ENCODE data around the gene F11.
"Not testable (repeated sequence)": the region's sequence is repeated elsewhere in the genome, so short reads cannot be mapped to it uniquely, and the experiment has no call there.

The F11 gene

GRCh38 chr4:186300659-186301390 is 34.8 kb downstream of the F11 start:
- Histone ChIP-seq H3K4me1 (ENCODE audit: control insufficient read depth, insufficient read depth, low read length, unreplicated experiment) (no peaks in the 10 kb centered on the region), H2AFZ (ENCODE audit: low read length, unreplicated experiment) (no peak overlapping the region), H3K4me3 (ENCODE audit: low read depth, low read length) (no peak overlapping the region)

DNA sequence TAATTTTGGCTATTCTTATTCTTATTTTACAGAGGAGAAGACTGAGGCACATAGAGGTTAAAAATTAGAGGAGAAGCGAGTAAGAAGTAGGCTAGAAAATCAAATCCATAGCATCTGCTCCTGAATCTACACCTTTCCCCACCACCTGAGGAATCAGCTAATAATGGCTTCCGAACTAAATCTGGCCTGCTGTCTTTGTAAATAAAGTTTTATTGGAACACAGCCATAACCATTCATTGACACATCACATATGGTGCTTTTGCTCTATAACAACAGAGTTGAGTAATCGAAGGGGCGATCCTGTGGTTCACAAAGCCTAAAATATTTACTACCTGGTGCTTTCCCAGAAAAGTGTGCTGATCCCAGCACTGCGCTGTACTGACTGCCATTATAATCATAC is 38.2 kb downstream of the F11 start:
- no peak overlapping the region for H3K27ac ChIP-seq (ENCODE audit: low read depth, low read length)
- H3K27me3 ChIP-seq (ENCODE audit: insufficient read depth, low read length), result peaks cover 41% of the 10 kb centered on the region
- H3K36me3 ChIP-seq (ENCODE audit: insufficient read depth, low read length), result no peaks in the 10 kb centered on the region
- no peaks in the 10 kb centered on the region for H3K79me2 ChIP-seq (ENCODE audit: control insufficient read depth, insufficient read depth, low read length, unreplicated experiment)
- no peak overlapping the region for H3K4me3 ChIP-seq (ENCODE audit: low read depth, low read length)
- H2AFZ ChIP-seq (ENCODE audit: low read length, unreplicated experiment), result no peak overlapping the region
- no peaks in the 10 kb centered on the region for H3K4me1 ChIP-seq (ENCODE audit: control insufficient read depth, insufficient read depth, low read length, unreplicated experiment)

More at GRCh38 chr4:186300659-186301390, 34.8 kb downstream of the F11 start:
- H3K36me3 ChIP-seq (ENCODE audit: insufficient read depth, low read length), result no peaks in the 10 kb centered on the region
- H3K27ac ChIP-seq (ENCODE audit: low read depth, low read length), result no peak overlapping the region
- no peaks in the 10 kb centered on the region for H3K79me2 ChIP-seq (ENCODE audit: control insufficient read depth, insufficient read depth, low read length, unreplicated experiment)
- peaks cover 18% of the 10 kb centered on the region for H3K27me3 ChIP-seq (ENCODE audit: insufficient read depth, low read length)

DNA sequence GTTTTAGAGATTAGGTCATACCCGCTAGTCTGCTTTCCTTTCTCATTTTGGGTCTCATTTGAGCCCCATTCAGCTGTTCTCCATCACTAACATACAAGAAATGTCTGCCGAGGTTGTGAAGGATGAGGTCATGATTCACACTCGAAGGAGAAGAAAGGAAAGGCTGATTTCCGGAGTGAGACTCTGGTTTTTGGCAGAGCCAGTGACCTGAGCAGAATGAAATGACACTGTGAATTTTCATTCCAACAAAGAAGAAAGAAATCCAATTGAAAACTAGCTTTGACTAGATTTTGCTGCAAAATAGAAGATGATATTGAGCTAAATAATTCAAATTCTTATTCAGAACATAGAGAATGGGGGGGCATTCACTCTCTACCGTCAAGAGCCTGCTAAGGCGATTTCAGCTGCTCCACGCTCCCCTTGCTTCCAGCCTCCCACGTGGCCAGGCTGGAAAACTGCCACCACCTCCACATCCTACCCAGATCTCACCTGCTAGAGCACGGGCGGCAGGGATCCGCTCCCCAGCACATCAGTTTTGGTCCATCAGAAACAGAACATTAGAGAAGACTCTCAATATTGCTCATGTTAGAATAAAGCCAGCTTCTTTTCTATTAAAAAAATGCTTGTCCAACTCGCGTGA is 39.0 kb downstream of the F11 start:
- Histone ChIP-seq H3K36me3 (ENCODE audit: insufficient read depth, low read length) (no peaks in the 10 kb centered on the region), H3K79me2 (ENCODE audit: control insufficient read depth, insufficient read depth, low read length, unreplicated experiment) (no peaks in the 10 kb centered on the region), H3K27ac (ENCODE audit: low read depth, low read length) (no peak overlapping the region), H2AFZ (ENCODE audit: low read length, unreplicated experiment) (no peak overlapping the region), H3K4me1 (ENCODE audit: control insufficient read depth, insufficient read depth, low read length, unreplicated experiment) (no peaks in the 10 kb centered on the region), H3K27me3 (ENCODE audit: insufficient read depth, low read length) (peaks cover 47% of the 10 kb centered on the region), H3K4me3 (ENCODE audit: low read depth, low read length) (0 out of 2 replicates have a peak overlapping the region, but pooled peaks have one; percentile 16)

DNA sequence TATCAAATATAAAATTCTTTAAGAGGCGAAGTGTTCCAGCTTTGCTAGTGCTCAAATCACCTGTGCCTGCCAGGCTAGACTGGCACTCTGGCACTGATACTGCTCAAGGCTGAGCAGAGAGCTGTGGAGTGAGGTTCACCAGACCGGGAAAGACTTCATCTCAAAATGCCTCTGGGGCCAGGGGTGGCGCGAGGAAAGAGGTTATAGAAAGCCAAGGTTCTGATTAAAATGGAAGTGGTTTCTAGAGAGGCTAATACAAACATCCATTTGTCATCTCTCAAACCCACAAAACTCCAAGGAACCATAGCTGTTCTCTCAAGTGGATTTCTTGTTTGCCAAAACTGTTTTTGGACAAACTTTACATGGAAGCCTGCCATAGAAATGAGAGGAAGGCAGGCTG is 41.5 kb downstream of the F11 start:
- peaks cover 53% of the 10 kb centered on the region for H3K27me3 ChIP-seq (ENCODE audit: insufficient read depth, low read length)
- H3K4me1 ChIP-seq (ENCODE audit: control insufficient read depth, insufficient read depth, low read length, unreplicated experiment), result no peaks in the 10 kb centered on the region
- no peak overlapping the region for H2AFZ ChIP-seq (ENCODE audit: low read length, unreplicated experiment)
- no peaks in the 10 kb centered on the region for H3K36me3 ChIP-seq (ENCODE audit: insufficient read depth, low read length)
- H3K79me2 ChIP-seq (ENCODE audit: control insufficient read depth, insufficient read depth, low read length, unreplicated experiment), result no peaks in the 10 kb centered on the region
- H3K27ac ChIP-seq (ENCODE audit: low read depth, low read length), result no peak overlapping the region
- no peak overlapping the region for H3K4me3 ChIP-seq (ENCODE audit: low read depth, low read length)

DNA sequence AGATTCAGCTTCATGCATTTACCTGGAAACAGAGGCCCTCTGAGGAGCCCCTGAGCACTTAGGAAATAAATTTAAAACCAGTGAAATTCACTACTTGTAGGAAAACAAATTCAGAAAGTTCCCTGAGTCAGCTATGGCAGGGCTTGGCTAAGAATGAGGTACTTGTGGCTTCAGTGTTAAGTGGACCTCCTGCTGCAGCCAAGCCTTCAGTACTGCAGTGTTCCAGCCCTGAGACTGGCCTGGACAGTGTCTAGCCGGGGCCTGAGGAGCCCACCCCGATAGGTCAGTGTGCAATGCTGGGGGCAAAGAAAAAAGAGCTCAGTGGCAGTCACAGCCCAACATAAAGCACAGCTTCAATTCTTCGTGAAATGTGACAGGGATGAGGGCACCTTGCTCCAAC is 41.9 kb downstream of the F11 start:
- no peak overlapping the region for H3K27ac ChIP-seq (ENCODE audit: low read depth, low read length)
- peaks cover 55% of the 10 kb centered on the region for H3K27me3 ChIP-seq (ENCODE audit: insufficient read depth, low read length)
- no peaks in the 10 kb centered on the region for H3K79me2 ChIP-seq (ENCODE audit: control insufficient read depth, insufficient read depth, low read length, unreplicated experiment)
- H3K36me3 ChIP-seq (ENCODE audit: insufficient read depth, low read length), result no peaks in the 10 kb centered on the region
- no peaks in the 10 kb centered on the region for H3K4me1 ChIP-seq (ENCODE audit: control insufficient read depth, insufficient read depth, low read length, unreplicated experiment)
- H2AFZ ChIP-seq (ENCODE audit: low read length, unreplicated experiment), result no peak overlapping the region
- H3K4me3 ChIP-seq (ENCODE audit: low read depth, low read length), result no peak overlapping the region

DNA sequence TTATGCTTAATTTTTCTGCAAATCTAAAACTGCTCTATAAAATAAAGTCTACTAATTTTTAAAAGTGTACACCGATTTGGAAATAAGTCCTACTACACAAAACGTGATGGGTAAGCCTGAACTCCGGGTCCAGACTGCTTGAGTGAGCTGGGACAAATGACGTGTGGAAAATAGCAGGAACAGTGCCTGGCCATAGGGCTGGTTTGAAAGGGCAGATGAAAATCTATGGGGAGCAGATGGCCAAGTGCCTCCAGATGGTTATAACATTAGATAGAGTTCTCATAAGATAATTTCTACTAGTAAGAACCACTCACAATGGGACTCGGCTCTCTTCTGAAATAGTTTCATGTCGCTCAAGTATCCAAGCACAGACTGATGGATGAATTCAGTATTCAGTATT is 52.5 kb downstream of the F11 start:
- Histone ChIP-seq H3K27me3 (ENCODE audit: insufficient read depth, low read length) (peaks cover 55% of the 10 kb centered on the region), H3K36me3 (ENCODE audit: insufficient read depth, low read length) (no peaks in the 10 kb centered on the region), H3K79me2 (ENCODE audit: control insufficient read depth, insufficient read depth, low read length, unreplicated experiment) (no peaks in the 10 kb centered on the region), H3K4me3 (ENCODE audit: low read depth, low read length) (no peak overlapping the region), H3K4me1 (ENCODE audit: control insufficient read depth, insufficient read depth, low read length, unreplicated experiment) (no peaks in the 10 kb centered on the region), H3K27ac (ENCODE audit: low read depth, low read length) (no peak overlapping the region), H2AFZ (ENCODE audit: low read length, unreplicated experiment) (no peak overlapping the region)

DNA sequence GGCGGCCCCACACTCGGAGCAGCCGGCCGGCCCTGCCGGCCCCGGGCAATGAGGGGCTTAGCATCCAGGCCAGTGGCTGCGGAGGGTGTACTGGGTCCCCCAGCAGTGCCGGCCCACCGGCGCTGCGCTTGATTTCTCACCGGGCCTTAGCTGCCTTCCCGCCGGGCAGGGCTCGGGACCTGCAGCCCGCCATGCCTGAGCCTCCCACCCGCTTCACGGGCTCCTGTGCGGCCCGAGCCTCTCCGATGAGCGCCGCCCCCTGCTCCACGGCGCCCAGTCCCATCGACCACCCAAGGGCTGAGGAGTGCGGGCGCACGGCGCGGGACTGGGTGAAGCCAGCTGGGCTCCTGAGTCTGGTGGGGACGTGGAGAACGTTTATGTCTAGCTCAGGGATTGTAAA is 58.7 kb downstream of the F11 start:
- H3K36me3 ChIP-seq (ENCODE audit: insufficient read depth, low read length); H3K4me3 ChIP-seq (ENCODE audit: low read depth, low read length); H3K79me2 ChIP-seq (ENCODE audit: control insufficient read depth, insufficient read depth, low read length, unreplicated experiment); H3K27ac ChIP-seq (ENCODE audit: low read depth, low read length); H3K4me1 ChIP-seq (ENCODE audit: control insufficient read depth, insufficient read depth, low read length, unreplicated experiment); H2AFZ ChIP-seq (ENCODE audit: low read length, unreplicated experiment): not testable (repeated sequence)
- peaks cover 34% of the 10 kb centered on the region for H3K27me3 ChIP-seq (ENCODE audit: insufficient read depth, low read length)

- H2AFZ ChIP-seq (ENCODE audit: low read length, unreplicated experiment), result no peak overlapping the region
- H3K4me1 ChIP-seq (ENCODE audit: control insufficient read depth, insufficient read depth, low read length, unreplicated experiment), result no peaks in the 10 kb centered on the region
- no peaks in the 10 kb centered on the region for H3K36me3 ChIP-seq (ENCODE audit: insufficient read depth, low read length)
- H3K27ac ChIP-seq (ENCODE audit: low read depth, low read length), result no peak overlapping the region
- H3K27me3 ChIP-seq (ENCODE audit: insufficient read depth, low read length), result peaks cover 20% of the 10 kb centered on the region
- H3K79me2 ChIP-seq (ENCODE audit: control insufficient read depth, insufficient read depth, low read length, unreplicated experiment), result no peaks in the 10 kb centered on the region
- H3K4me3 ChIP-seq (ENCODE audit: low read depth, low read length), result no peak overlapping the region
These were observed 60.4 kb downstream of the F11 start for GRCh38 chr4:186326391-186326790.

DNA sequence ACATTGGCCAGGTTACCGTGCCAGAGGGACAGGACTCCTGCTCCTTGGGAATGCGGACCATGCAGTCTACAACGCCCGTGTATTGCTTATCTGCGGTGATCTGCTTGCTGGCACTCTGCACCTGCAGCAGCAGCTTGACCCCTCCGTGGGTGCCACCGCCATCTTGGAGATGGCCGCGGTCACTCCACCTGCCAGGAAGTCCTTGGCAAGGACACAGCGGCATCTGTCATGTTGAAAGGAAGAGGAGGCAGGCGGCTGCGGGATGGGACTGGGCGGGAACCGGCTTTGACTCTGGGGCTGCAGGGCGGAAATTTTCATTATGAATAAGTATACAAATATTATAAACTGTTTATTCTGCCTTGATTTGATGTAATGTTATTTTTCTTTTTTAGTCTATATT is 63.4 kb downstream of the F11 start:
- H3K4me1 ChIP-seq (ENCODE audit: control insufficient read depth, insufficient read depth, low read length, unreplicated experiment), result no peaks in the 10 kb centered on the region
- H3K79me2 ChIP-seq (ENCODE audit: control insufficient read depth, insufficient read depth, low read length, unreplicated experiment), result no peaks in the 10 kb centered on the region
- peaks cover 16% of the 10 kb centered on the region for H3K27me3 ChIP-seq (ENCODE audit: insufficient read depth, low read length)
- H3K36me3 ChIP-seq (ENCODE audit: insufficient read depth, low read length), result no peaks in the 10 kb centered on the region
- no peak overlapping the region for H3K27ac ChIP-seq (ENCODE audit: low read depth, low read length)
- no peak overlapping the region for H2AFZ ChIP-seq (ENCODE audit: low read length, unreplicated experiment)
- no peak overlapping the region for H3K4me3 ChIP-seq (ENCODE audit: low read depth, low read length)

DNA sequence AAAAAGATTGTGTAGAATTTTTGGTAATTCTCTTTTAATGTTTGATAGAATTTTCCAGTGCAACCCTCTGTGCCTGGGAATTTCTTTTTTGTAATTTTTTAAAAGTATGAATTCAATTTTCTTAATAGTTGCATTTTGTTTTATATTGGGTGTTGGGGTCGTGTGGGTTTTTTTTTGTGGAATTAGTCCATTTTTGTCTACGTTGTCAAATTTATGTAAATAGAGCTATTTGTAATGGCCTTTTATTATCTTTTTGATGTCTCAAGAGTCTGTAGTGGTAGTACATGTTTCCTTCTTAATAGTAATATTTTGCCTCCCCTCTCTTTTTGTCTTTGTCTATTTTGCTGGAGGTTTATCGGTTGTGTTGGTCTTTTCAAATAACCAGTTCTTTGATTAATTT is 64.4 kb downstream of the F11 start:
- Histone ChIP-seq H2AFZ (ENCODE audit: low read length, unreplicated experiment) (no peak overlapping the region), H3K27me3 (ENCODE audit: insufficient read depth, low read length) (peaks cover 17% of the 10 kb centered on the region), H3K79me2 (ENCODE audit: control insufficient read depth, insufficient read depth, low read length, unreplicated experiment) (no peaks in the 10 kb centered on the region), H3K4me1 (ENCODE audit: control insufficient read depth, insufficient read depth, low read length, unreplicated experiment) (no peaks in the 10 kb centered on the region), H3K4me3 (ENCODE audit: low read depth, low read length) (no peak overlapping the region), H3K27ac (ENCODE audit: low read depth, low read length) (no peak overlapping the region), H3K36me3 (ENCODE audit: insufficient read depth, low read length) (no peaks in the 10 kb centered on the region)

GRCh38 chr4:186335793-186336192 is 69.8 kb downstream of the F11 start:
- Histone ChIP-seq H3K4me3 (ENCODE audit: low read depth, low read length) (no peak overlapping the region), H3K36me3 (ENCODE audit: insufficient read depth, low read length) (no peaks in the 10 kb centered on the region), H3K79me2 (ENCODE audit: control insufficient read depth, insufficient read depth, low read length, unreplicated experiment) (no peaks in the 10 kb centered on the region), H3K27ac (ENCODE audit: low read depth, low read length) (no peak overlapping the region), H3K27me3 (ENCODE audit: insufficient read depth, low read length) (peaks cover 11% of the 10 kb centered on the region), H2AFZ (ENCODE audit: low read length, unreplicated experiment) (no peak overlapping the region), H3K4me1 (ENCODE audit: control insufficient read depth, insufficient read depth, low read length, unreplicated experiment) (no peaks in the 10 kb centered on the region)
